ENCODE results near the gene FGD4.

GRCh38 chr12:32475724-32476123 is 76.4 kb downstream of the FGD4 start:
- TF ChIP-seq POLR2A (IDR thresholded peaks at IDR 0.05): no peak
- TF ChIP-seq CTCF (IDR thresholded peaks at IDR 0.05): no peak
